Astrocyte (in vitro differentiated cells and primary cell): Measurements from ENCODE around the gene POLR2I.

Experiments used
- EZH2 ChIP-seq: IDR thresholded peaks from 2 replicates; pipeline ENCODE4 v1.6.1; 2012; ENCODE audit warnings: mild to moderate bottlenecking, low read length, inconsistent platforms; ENCODE audit not compliant: insufficient read depth
- TF ChIP-seq, protein P1 (sequence below): IDR thresholded peaks from 2 replicates; pipeline ENCODE4 v1.5.1; 2011; ENCODE audit warnings: low read depth, mild to moderate bottlenecking, inconsistent platforms, low read length, moderate library complexity; ENCODE audit not compliant: insufficient read depth

DNA sequence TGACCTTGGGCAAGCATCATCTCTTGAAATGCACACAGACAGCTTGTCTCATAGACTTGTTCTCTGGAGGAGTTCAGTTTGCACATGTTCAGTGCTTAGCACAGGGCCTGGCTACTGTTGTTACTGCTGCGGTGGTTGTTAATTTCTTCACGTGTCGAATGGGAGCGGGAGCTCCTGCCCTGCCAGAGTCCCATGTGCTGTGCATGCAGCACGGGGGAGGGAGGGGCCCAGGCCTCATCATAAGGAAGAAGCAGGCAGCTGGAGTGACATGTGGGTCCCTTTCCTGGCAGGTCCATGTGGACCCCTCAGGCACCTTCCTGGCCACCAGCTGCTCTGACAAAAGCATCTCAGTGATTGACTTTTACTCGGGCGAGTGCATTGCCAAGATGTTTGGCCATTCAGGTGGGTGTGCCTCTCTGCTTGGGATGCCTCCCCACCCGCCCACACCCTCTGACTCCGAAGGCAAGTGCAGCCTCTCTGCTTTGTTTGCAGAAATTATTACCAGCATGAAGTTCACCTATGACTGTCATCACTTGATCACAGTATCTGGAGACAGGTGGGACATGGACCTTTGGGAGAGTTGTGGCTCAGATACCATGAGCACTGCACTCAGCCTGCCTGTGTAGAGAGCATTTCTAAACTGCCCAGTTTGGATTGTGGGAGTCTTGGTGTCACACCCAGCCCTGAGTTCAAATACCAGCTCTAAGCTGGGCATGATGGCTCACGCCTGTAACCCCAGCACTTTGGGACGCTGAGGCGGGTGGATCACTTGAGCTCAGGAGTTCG is 23.6 kb downstream of the POLR2I start:
- TF ChIP-seq, protein P1, sequence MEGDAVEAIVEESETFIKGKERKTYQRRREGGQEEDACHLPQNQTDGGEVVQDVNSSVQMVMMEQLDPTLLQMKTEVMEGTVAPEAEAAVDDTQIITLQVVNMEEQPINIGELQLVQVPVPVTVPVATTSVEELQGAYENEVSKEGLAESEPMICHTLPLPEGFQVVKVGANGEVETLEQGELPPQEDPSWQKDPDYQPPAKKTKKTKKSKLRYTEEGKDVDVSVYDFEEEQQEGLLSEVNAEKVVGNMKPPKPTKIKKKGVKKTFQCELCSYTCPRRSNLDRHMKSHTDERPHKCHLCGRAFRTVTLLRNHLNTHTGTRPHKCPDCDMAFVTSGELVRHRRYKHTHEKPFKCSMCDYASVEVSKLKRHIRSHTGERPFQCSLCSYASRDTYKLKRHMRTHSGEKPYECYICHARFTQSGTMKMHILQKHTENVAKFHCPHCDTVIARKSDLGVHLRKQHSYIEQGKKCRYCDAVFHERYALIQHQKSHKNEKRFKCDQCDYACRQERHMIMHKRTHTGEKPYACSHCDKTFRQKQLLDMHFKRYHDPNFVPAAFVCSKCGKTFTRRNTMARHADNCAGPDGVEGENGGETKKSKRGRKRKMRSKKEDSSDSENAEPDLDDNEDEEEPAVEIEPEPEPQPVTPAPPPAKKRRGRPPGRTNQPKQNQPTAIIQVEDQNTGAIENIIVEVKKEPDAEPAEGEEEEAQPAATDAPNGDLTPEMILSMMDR = no peak
- no peak for TF ChIP-seq EZH2
